GM18858 (cell line): ENCODE data around the gene LRP1.
A peak's percentile ranks its signal among the peaks of the same experiment; 100 is the strongest.
"Not testable (repeated sequence)": the region's sequence is repeated elsewhere in the genome, so short reads cannot be mapped to it uniquely, and the experiment has no call there.

Source experiments
- ATAC-seq: cut with Tn5 transposase; IDR thresholded peaks from one replicate; pipeline ENCODE4 v1.9.1; 2021; ENCODE audit not compliant: unreplicated experiment

Gene LRP1

GRCh38 chr12:57110104-57111030 lies 17.9 kb upstream of the LRP1 start:
- peak; percentile 34 for ATAC-seq

GRCh38 chr12:57111031-57111734 lies 17.1 kb upstream of the LRP1 start, which contains the start of gene STAT6:
TSS of gene STAT6 (minus strand) at chr12:57111362. CDS start at chr12:57108278, 3,084 bp downstream.
- ATAC-seq, result no peak

- no peak for ATAC-seq
Measured at GRCh38 chr12:57112492-57113294, 15.6 kb upstream of the LRP1 start.

GRCh38 chr12:57116580-57117281 lies 11.6 kb upstream of the LRP1 start:
- ATAC-seq, result no peak

- ATAC-seq, result peak; percentile 65
Measured at GRCh38 chr12:57118711-57119271, 9.5 kb upstream of the LRP1 start.

- ATAC-seq, result no peak
Measured at GRCh38 chr12:57119294-57120085, 8.8 kb upstream of the LRP1 start.

GRCh38 chr12:57120718-57121117 lies 7.6 kb upstream of the LRP1 start:
- ATAC-seq, result not testable (repeated sequence)

- no peak for ATAC-seq
Measured at GRCh38 chr12:57123813-57124212, 4.5 kb upstream of the LRP1 start.

- ATAC-seq, result no peak
Measured at GRCh38 chr12:57124261-57124877, 3.9 kb upstream of the LRP1 start.

- ATAC-seq, result no peak
Measured at GRCh38 chr12:57126061-57126460, 2.2 kb upstream of the LRP1 start.

GRCh38 chr12:57126561-57126960 lies 1.7 kb upstream of the LRP1 start:
- no peak for ATAC-seq

GRCh38 chr12:57127101-57127725 lies 1.1 kb upstream of the LRP1 start:
- no peak for ATAC-seq

GRCh38 chr12:57128519-57129247 lies 400 bp downstream of the LRP1 start:
- no peak for ATAC-seq

GRCh38 chr12:57129321-57129842 lies 1.1 kb downstream of the LRP1 start:
- no peak for ATAC-seq

- no peak for ATAC-seq
Measured at GRCh38 chr12:57129889-57130288, 1.6 kb downstream of the LRP1 start.

- no peak for ATAC-seq
Measured at GRCh38 chr12:57130941-57131340, 2.7 kb downstream of the LRP1 start.

- no peak for ATAC-seq
Measured at GRCh38 chr12:57131896-57132744, 3.8 kb downstream of the LRP1 start.
